ENCODE results near the gene CERS6.

DNA sequence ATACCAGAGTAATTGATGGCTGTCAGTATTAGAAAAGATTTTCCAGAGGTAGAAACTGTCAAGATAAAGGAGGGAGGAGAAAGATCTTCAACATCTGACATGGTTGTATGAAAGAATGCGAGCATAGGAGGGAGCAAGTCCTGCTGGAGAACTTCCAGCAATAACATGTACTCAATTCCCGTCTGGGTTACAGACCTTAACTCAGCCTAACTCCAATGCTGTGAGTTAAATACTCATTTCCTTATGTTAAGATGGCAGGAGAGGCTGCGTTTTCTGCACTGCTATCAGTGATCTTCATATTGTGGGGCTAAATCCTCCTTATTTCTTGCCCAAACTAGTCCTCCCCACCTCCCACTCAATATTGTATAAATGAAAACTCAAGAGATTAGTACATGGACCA, 6.7 kb upstream of the CERS6 start:
- no peak for TF ChIP-seq POLR2AphosphoS5 (IDR thresholded peaks at IDR 0.05)
- TF ChIP-seq, protein P1, sequence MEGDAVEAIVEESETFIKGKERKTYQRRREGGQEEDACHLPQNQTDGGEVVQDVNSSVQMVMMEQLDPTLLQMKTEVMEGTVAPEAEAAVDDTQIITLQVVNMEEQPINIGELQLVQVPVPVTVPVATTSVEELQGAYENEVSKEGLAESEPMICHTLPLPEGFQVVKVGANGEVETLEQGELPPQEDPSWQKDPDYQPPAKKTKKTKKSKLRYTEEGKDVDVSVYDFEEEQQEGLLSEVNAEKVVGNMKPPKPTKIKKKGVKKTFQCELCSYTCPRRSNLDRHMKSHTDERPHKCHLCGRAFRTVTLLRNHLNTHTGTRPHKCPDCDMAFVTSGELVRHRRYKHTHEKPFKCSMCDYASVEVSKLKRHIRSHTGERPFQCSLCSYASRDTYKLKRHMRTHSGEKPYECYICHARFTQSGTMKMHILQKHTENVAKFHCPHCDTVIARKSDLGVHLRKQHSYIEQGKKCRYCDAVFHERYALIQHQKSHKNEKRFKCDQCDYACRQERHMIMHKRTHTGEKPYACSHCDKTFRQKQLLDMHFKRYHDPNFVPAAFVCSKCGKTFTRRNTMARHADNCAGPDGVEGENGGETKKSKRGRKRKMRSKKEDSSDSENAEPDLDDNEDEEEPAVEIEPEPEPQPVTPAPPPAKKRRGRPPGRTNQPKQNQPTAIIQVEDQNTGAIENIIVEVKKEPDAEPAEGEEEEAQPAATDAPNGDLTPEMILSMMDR (IDR thresholded peaks at IDR 0.05): no peak
- no peak for TF ChIP-seq POLR2A (IDR thresholded peaks at IDR 0.05; ENCODE audit: low read depth)
- no peak for TF ChIP-seq EP300 (IDR thresholded peaks at IDR 0.05)

All from esophagus muscularis mucosa (tissue), 4 donors.